Nephron progenitor cell (in vitro differentiated cells): ENCODE measurements around the gene SNHG17.
"Not testable (repeated sequence)": the region's sequence is repeated elsewhere in the genome, so short reads cannot be mapped to it uniquely, and the experiment has no call there.

Experiments
- DNase-seq: peaks from one replicate; pipeline ENCODE4 v3.0.0; 2021
- H3K27ac Mint-ChIP-seq: 2 replicates; pipeline ENCODE4 v1.8.0; 2021; ENCODE audit warnings: mild to moderate bottlenecking, moderate library complexity, mixed read lengths
- H3K27me3 Mint-ChIP-seq: 2 replicates; pipeline ENCODE4 v1.8.0; 2021; ENCODE audit warnings: mild to moderate bottlenecking, low read depth, mixed read lengths; ENCODE audit not compliant: poor library complexity
- H3K36me3 Mint-ChIP-seq: 2 replicates; pipeline ENCODE4 v1.8.0; 2021; ENCODE audit warnings: low read depth, mixed read lengths
- H3K4me1 Mint-ChIP-seq: 2 replicates; pipeline ENCODE4 v1.8.0; 2021; ENCODE audit warnings: mixed read lengths
- H3K4me3 Mint-ChIP-seq: 2 replicates; pipeline ENCODE4 v1.8.0; 2021; ENCODE audit warnings: mild to moderate bottlenecking, moderate library complexity, mixed read lengths
- H3K9me3 Mint-ChIP-seq: 2 replicates; pipeline ENCODE4 v1.8.0; 2021; ENCODE audit warnings: mild to moderate bottlenecking, moderate library complexity, mixed read lengths
- TF ChIP-seq, protein P1 (sequence below): fragments of 200-600 bp; sonication (generic); IDR thresholded peaks from 2 replicates; pipeline ENCODE4 v1.5.0; 2021; ENCODE audit warnings: antibody characterized with exemption

SNHG17 gene

DNA sequence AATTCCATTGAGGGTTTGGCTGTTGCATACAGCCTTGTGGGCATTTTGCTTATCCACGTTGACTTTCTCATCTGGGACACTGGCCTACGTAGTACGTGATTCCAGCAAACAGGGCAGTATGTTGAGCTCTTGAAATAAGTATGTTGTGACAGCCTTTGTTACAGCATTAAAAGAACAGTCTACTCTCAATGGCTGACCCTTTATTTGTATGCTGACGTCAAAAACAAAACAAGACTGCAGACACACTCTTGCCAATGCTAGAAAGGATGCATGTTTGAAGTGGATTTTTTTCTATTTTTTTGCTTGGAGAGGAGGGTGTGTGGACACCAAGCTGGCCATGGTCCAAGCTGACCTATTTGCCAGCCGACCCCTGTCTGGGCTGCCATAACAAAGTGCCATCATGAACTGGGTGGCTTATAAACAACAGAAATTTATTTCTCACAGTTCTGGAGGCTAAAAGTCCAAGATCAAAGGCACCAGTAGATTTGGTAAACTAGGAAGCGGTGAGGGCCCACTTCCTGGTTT lies 10.8 kb upstream of the SNHG17 start:
- Mint-ChIP-seq H3K4me1 (peaks cover 35% of the 10 kb centered on the region), H3K27ac (no peak overlapping the region), H3K27me3 (peaks cover 27% of the 10 kb centered on the region), H3K36me3 (peaks cover 23% of the 10 kb centered on the region), H3K9me3 (no peaks in the 10 kb centered on the region), H3K4me3 (peak overlapping the region; percentile 87)
- no peak for DNase-seq
- TF ChIP-seq, protein P1, sequence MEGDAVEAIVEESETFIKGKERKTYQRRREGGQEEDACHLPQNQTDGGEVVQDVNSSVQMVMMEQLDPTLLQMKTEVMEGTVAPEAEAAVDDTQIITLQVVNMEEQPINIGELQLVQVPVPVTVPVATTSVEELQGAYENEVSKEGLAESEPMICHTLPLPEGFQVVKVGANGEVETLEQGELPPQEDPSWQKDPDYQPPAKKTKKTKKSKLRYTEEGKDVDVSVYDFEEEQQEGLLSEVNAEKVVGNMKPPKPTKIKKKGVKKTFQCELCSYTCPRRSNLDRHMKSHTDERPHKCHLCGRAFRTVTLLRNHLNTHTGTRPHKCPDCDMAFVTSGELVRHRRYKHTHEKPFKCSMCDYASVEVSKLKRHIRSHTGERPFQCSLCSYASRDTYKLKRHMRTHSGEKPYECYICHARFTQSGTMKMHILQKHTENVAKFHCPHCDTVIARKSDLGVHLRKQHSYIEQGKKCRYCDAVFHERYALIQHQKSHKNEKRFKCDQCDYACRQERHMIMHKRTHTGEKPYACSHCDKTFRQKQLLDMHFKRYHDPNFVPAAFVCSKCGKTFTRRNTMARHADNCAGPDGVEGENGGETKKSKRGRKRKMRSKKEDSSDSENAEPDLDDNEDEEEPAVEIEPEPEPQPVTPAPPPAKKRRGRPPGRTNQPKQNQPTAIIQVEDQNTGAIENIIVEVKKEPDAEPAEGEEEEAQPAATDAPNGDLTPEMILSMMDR, result no peak

DNA sequence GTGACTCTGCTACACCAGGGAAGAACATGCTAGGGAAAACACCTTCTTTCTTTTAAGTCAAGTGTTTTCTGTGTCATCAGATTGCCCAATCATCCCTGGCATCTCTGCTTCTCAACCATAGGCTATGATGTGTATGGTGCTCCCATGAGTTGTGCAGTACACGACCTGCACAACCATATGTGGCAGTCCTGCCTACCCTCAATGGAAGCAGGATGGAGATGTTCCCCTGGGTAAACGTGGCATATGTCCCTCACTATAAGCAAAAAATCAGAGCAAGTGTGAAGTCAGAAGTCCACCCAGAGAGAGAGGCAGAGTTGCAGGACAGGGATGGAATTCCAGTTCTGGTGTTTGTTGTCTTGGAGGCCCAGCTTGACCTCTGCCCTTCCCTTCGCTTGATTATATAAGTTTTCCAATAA lies 10.3 kb upstream of the SNHG17 start:
- H3K4me3 Mint-ChIP-seq, result peak overlapping the region; percentile 35
- DNase-seq, result no peak
- H3K36me3 Mint-ChIP-seq, result peaks cover 18% of the 10 kb centered on the region
- H3K27me3 Mint-ChIP-seq, result peaks cover 27% of the 10 kb centered on the region
- TF ChIP-seq, protein P1, result no peak
- no peak overlapping the region for H3K27ac Mint-ChIP-seq
- H3K9me3 Mint-ChIP-seq, result no peaks in the 10 kb centered on the region
- peaks cover 35% of the 10 kb centered on the region for H3K4me1 Mint-ChIP-seq

DNA sequence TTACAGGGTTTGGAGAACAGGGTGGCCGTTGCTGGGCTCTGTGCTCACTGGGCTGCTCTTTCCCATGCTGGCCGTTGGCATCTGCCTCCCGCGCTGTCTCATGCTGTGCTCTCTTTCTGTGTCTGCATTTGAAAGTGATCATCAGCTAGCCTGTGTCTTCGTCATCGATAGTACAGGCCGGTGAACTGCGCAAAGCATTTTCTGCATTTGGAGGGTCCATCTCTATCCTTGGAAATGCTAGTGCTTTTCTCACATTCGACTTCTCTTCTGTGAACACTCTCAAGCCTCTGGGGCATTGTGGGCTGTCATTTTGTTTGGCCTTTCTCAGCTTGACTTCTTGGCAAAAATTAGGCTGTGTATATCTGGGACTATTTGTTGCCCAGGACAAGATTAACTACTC lies 6.8 kb upstream of the SNHG17 start:
- no peak for DNase-seq
- Mint-ChIP-seq H3K27ac (no peak overlapping the region), H3K27me3 (peaks cover 46% of the 10 kb centered on the region), H3K4me3 (no peak overlapping the region), H3K9me3 (no peaks in the 10 kb centered on the region), H3K36me3 (no peaks in the 10 kb centered on the region), H3K4me1 (peaks cover 8% of the 10 kb centered on the region)
- TF ChIP-seq, protein P1, result no peak

DNA sequence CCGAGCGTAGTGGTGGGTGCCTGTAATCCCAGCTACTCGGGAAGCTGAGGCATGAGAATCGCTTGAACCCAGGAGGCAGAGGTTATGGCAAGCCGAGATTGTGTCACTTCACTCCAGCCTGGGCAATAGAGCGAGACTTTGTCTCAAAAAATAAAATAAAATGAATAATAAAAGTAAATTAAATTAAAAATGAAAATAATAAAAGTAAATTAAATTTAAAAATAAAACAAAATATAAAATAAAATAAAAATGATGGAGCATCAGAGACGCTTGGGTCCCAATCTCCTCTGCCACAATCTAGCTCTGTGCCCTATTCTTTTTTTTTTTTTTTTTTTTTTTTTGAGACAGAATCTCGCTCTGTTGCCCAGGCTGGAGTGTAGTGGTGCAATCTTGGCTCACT lies 6.0 kb upstream of the SNHG17 start:
- H3K4me1 Mint-ChIP-seq, H3K4me3 Mint-ChIP-seq, DNase-seq, H3K27ac Mint-ChIP-seq, H3K9me3 Mint-ChIP-seq, H3K36me3 Mint-ChIP-seq: not testable (repeated sequence)
- peaks cover 46% of the 10 kb centered on the region for H3K27me3 Mint-ChIP-seq

DNA sequence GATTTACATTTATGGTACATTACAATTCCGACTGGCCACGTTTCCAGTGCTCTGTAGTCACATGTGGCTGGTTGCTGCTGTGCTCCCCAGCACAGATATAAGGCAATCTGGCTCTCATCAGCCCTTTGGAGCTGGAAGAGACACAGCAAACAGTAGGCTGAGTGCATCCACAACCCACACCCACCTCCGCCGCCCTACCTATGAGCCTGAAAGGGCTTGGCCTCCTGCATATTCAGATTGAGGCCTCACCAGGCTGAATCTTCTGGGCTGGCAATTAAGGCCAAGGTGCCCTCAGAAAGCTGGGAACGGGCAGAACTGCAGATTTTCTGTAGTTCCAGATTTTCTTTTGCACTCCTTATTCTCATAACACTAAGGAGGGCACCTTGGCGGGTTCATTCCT lies 2.7 kb upstream of the SNHG17 start:
- TF ChIP-seq, protein P1, result no peak
- Mint-ChIP-seq H3K4me3 (no peak overlapping the region), H3K27me3 (peaks cover 31% of the 10 kb centered on the region), H3K9me3 (no peaks in the 10 kb centered on the region), H3K36me3 (peaks cover 16% of the 10 kb centered on the region), H3K4me1 (peaks cover 23% of the 10 kb centered on the region), H3K27ac (no peak overlapping the region)
- DNase-seq, result no peak

DNA sequence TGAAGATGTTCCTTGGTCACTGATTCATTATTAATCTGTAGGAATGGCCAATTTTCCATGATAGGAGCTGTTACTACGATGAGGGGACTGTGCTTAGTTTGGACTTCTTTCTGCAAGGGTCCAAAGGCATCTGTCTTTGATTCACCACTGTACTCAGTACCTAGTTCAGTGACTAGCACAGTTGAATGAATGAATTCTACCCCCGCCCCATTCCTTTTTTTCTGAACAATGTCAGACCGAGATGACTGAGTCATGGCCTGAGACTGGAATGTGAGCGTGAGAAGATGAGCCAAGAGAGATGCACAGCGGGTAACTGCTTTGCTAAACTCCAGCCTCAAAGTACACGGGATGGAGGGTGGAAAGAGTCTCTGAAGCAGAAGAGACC lies 419 bp upstream of the SNHG17 start:
- Mint-ChIP-seq H3K27ac (no peak overlapping the region), H3K9me3 (peaks cover 8% of the 10 kb centered on the region), H3K36me3 (peaks cover 38% of the 10 kb centered on the region), H3K4me1 (peaks cover 35% of the 10 kb centered on the region), H3K27me3 (peaks cover 19% of the 10 kb centered on the region), H3K4me3 (peak overlapping the region; percentile 93)
- DNase-seq, result no peak
- TF ChIP-seq, protein P1, result no peak
